Measurements from ENCODE around the gene GNB1. TPM values are rescaled to one million over a fixed set of nuclear protein-coding genes. Genes with fewer than 3 reads are reported as not detected.
"Not testable (repeated sequence)": the region's sequence is repeated elsewhere in the genome, so short reads cannot be mapped to it uniquely, and the experiment has no call there.

The GNB1 gene
- total RNA-seq, 8 experiments from 2014 or later = 70.0 to 394 (median 196) TPM

GRCh38 chr1:1891349-1892078 is 627 bp upstream of the GNB1 start:
- 4 to 30% (median 8%) methylated on average over 4 to 5 of the region's 59 CpGs; no CpG with 5 or more reads in 7 of the 10 experiments for WGBS, 10 experiments
- Histone ChIP-seq H3K4me1 (replicated peaks in 1 of 2) (peaks cover 36 to 44% of the 10 kb centered on the region in 2 donors), H3K27ac (peak overlapping the region; percentile 97 to 98), H3K4me3 (peak overlapping the region; percentile 69 to 95 (median 93))
- in situ Hi-C loops (cut with MboI; ENCODE audit: low pct_unique_long_range_greater_than_20kb in 2 of 9, low sequenced_read_pairs in 9 of 9, unreplicated experiment in 9 of 9) = no loop called here
- peak; percentile 22 to 71 (median 66) for ATAC-seq (replicated peaks in 6 of 8)

GRCh38 chr1:1889847-1890505 is 911 bp downstream of the GNB1 start:
- peaks cover 32 to 40% of the 10 kb centered on the region in 2 donors for H3K4me1 ChIP-seq (replicated peaks in 1 of 2)
- 0 to 17% (median 0%) methylated on average over 1 to 13 of the region's 88 CpGs; no CpG with 5 or more reads in 4 of the 10 experiments for WGBS, 10 experiments
- peak overlapping the region; percentile 97 to 98 for H3K27ac ChIP-seq
- in situ Hi-C loops (cut with MboI; ENCODE audit: low pct_unique_long_range_greater_than_20kb in 2 of 9, low sequenced_read_pairs in 9 of 9, unreplicated experiment in 9 of 9) = no loop called here
- H3K4me3 ChIP-seq = peak overlapping the region; percentile 69 to 95 (median 93)
- peak; percentile 3 to 17 (median 12) for ATAC-seq (replicated peaks in 6 of 8)

GRCh38 chr1:1889090-1889750 is 1.7 kb downstream of the GNB1 start:
- WGBS, 10 experiments = 0 to 50% (median 8%) methylated on average over 1 to 9 of the region's 9 CpGs
- in situ Hi-C loops (cut with MboI; ENCODE audit: low pct_unique_long_range_greater_than_20kb in 2 of 9, low sequenced_read_pairs in 9 of 9, unreplicated experiment in 9 of 9) = no loop called here
- Histone ChIP-seq H3K4me1 (replicated peaks in 1 of 2) (peaks cover 24 to 32% of the 10 kb centered on the region in 2 donors), H3K4me3 (peak overlapping the region; percentile 69 to 95 (median 93)), H3K27ac (peak overlapping the region; percentile 97 to 98)
- ATAC-seq (replicated peaks in 6 of 8) = no peak

- H3K4me3 ChIP-seq; in situ Hi-C loops (cut with MboI; ENCODE audit: low pct_unique_long_range_greater_than_20kb in 2 of 9, low sequenced_read_pairs in 9 of 9, unreplicated experiment in 9 of 9); H3K27ac ChIP-seq: not testable (repeated sequence)
- H3K4me1 ChIP-seq (replicated peaks in 1 of 2) = peaks cover 14 to 22% of the 10 kb centered on the region in 2 donors
- peak in 1 of 8 experiments; percentile 7 for ATAC-seq (replicated peaks in 6 of 8)
- WGBS, 10 experiments = 14 to 100% (median 81%) methylated on average over 1 to 11 of the region's 11 CpGs; no CpG with 5 or more reads in 1 of the 10 experiments
These were observed 7.0 kb downstream of the GNB1 start for GRCh38 chr1:1883890-1884289.

GRCh38 chr1:1883092-1883873 is 7.6 kb downstream of the GNB1 start:
- Histone ChIP-seq H3K4me3 (no peak overlapping the region), H3K4me1 (replicated peaks in 1 of 2) (peaks cover 8 to 16% of the 10 kb centered on the region in 2 donors), H3K27ac (no peak overlapping the region)
- in situ Hi-C loops (cut with MboI; ENCODE audit: low pct_unique_long_range_greater_than_20kb in 2 of 9, low sequenced_read_pairs in 9 of 9, unreplicated experiment in 9 of 9) = no loop called here
- peak in 7 of 8 experiments; percentile 26 to 63 (median 38) for ATAC-seq (replicated peaks in 6 of 8)
- 15 to 100% (median 63%) methylated on average over 2 to 4 of the region's 4 CpGs; no CpG with 5 or more reads in 1 of the 10 experiments for WGBS, 10 experiments

GRCh38 chr1:1881727-1882126 is 9.2 kb downstream of the GNB1 start:
- WGBS, 10 experiments = 83 to 100% (median 98%) methylated on average over 1 to 6 of the region's 6 CpGs; no CpG with 5 or more reads in 3 of the 10 experiments
- ATAC-seq (replicated peaks in 6 of 8) = peak in 4 of 8 experiments; percentile 9 to 55 (median 18)
- in situ Hi-C loops (cut with MboI; ENCODE audit: low pct_unique_long_range_greater_than_20kb in 2 of 9, low sequenced_read_pairs in 9 of 9, unreplicated experiment in 9 of 9) = no loop called here
- H3K4me3 ChIP-seq = no peak overlapping the region
- no peak overlapping the region for H3K27ac ChIP-seq
- H3K4me1 ChIP-seq (replicated peaks in 1 of 2) = peaks cover 0 to 14% of the 10 kb centered on the region in 2 donors

GRCh38 chr1:1880617-1881312 is 10.1 kb downstream of the GNB1 start:
- no peak overlapping the region for H3K27ac ChIP-seq
- H3K4me3 ChIP-seq = no peak overlapping the region
- ATAC-seq (replicated peaks in 6 of 8) = peak in 1 of 8 experiments; percentile 35
- in situ Hi-C loops (cut with MboI; ENCODE audit: low pct_unique_long_range_greater_than_20kb in 2 of 9, low sequenced_read_pairs in 9 of 9, unreplicated experiment in 9 of 9) = no loop called here
- 65 to 100% (median 81%) methylated on average over 1 to 13 of the region's 13 CpGs; no CpG with 5 or more reads in 2 of the 10 experiments for WGBS, 10 experiments
- peaks cover 0 to 14% of the 10 kb centered on the region in 2 donors for H3K4me1 ChIP-seq (replicated peaks in 1 of 2)

GRCh38 chr1:1879942-1880341 is 10.9 kb downstream of the GNB1 start:
- 89 to 100% (median 100%) methylated on average over 1 to 5 of the region's 5 CpGs; no CpG with 5 or more reads in 1 of the 10 experiments for WGBS, 10 experiments
- Histone ChIP-seq H3K27ac (no peak overlapping the region), H3K4me3 (no peak overlapping the region), H3K4me1 (replicated peaks in 1 of 2) (peaks cover 0 to 14% of the 10 kb centered on the region in 2 donors)
- in situ Hi-C loops (cut with MboI; ENCODE audit: low pct_unique_long_range_greater_than_20kb in 2 of 9, low sequenced_read_pairs in 9 of 9, unreplicated experiment in 9 of 9) = no loop called here
- no peak for ATAC-seq (replicated peaks in 6 of 8)

GRCh38 chr1:1877865-1878436 is 12.9 kb downstream of the GNB1 start:
- Histone ChIP-seq H3K27ac (no peak overlapping the region), H3K4me1 (replicated peaks in 1 of 2) (peaks cover 0 to 11% of the 10 kb centered on the region in 2 donors), H3K4me3 (no peak overlapping the region)
- 73 to 100% (median 95%) methylated on average over 1 to 5 of the region's 5 CpGs; no CpG with 5 or more reads in 3 of the 10 experiments for WGBS, 10 experiments
- peak in 1 of 8 experiments; percentile 54 for ATAC-seq (replicated peaks in 6 of 8)
- in situ Hi-C loops (cut with MboI; ENCODE audit: low pct_unique_long_range_greater_than_20kb in 2 of 9, low sequenced_read_pairs in 9 of 9, unreplicated experiment in 9 of 9) = no loop called here

GRCh38 chr1:1876335-1876930 is 14.5 kb downstream of the GNB1 start:
- Histone ChIP-seq H3K4me1 (replicated peaks in 1 of 2) (peaks cover 0 to 6% of the 10 kb centered on the region in 2 donors), H3K4me3 (no peak overlapping the region), H3K27ac (no peak overlapping the region)
- in situ Hi-C loops (cut with MboI; ENCODE audit: low pct_unique_long_range_greater_than_20kb in 2 of 9, low sequenced_read_pairs in 9 of 9, unreplicated experiment in 9 of 9) = no loop called here
- ATAC-seq (replicated peaks in 6 of 8) = peak in 1 of 8 experiments; percentile 16
- WGBS, 10 experiments = 77 to 100% (median 97%) methylated on average over 2 to 11 of the region's 11 CpGs; no CpG with 5 or more reads in 1 of the 10 experiments

- Histone ChIP-seq H3K4me1 (replicated peaks in 1 of 2) (peaks cover 0 to 4% of the 10 kb centered on the region in 2 donors), H3K27ac (no peak overlapping the region), H3K4me3 (no peak overlapping the region)
- in situ Hi-C loops (cut with MboI; ENCODE audit: low pct_unique_long_range_greater_than_20kb in 2 of 9, low sequenced_read_pairs in 9 of 9, unreplicated experiment in 9 of 9) = no loop called here
- ATAC-seq (replicated peaks in 6 of 8) = no peak
- WGBS, 10 experiments = 0 to 100% (median 92%) methylated on average over 1 of the region's 1 CpG; no CpG with 5 or more reads in 5 of the 10 experiments
These were observed 15.0 kb downstream of the GNB1 start for GRCh38 chr1:1875932-1876331.
